GOT3 (cell line): ENCODE results near the gene ONECUT3.
"Not testable (repeated sequence)": the region's sequence is repeated elsewhere in the genome, so short reads cannot be mapped to it uniquely, and the experiment has no call there.

ENCODE experiments used
- DNase-seq: peaks from one replicate; lab custom pipeline; 2025; ENCODE audit warnings: mixed read lengths; lab: John Stamatoyannopoulos, UW

ONECUT3 gene

GRCh38 chr19:1755467-1756171, 2.3 kb downstream of the ONECUT3 start:
- DNase-seq: no peak

GRCh38 chr19:1756264-1756663, 3.0 kb downstream of the ONECUT3 start:
- no peak for DNase-seq

- no peak for DNase-seq
Measured at GRCh38 chr19:1756705-1757465, 3.6 kb downstream of the ONECUT3 start.

- no peak for DNase-seq
Measured at GRCh38 chr19:1757468-1758230, 4.3 kb downstream of the ONECUT3 start.

GRCh38 chr19:1758231-1758577, 4.9 kb downstream of the ONECUT3 start:
- no peak for DNase-seq

- no peak for DNase-seq
Measured at GRCh38 chr19:1758959-1759903, 5.9 kb downstream of the ONECUT3 start.

GRCh38 chr19:1760020-1760419, 6.7 kb downstream of the ONECUT3 start:
- DNase-seq: no peak

- DNase-seq: not testable (repeated sequence)
Measured at GRCh38 chr19:1760786-1761527, 7.7 kb downstream of the ONECUT3 start.

- no peak for DNase-seq
Measured at GRCh38 chr19:1761528-1762242, 8.4 kb downstream of the ONECUT3 start.

- no peak for DNase-seq
Measured at GRCh38 chr19:1762243-1763117, 9.2 kb downstream of the ONECUT3 start.

- DNase-seq: no peak
Measured at GRCh38 chr19:1763648-1764639, 10.6 kb downstream of the ONECUT3 start.

- no peak for DNase-seq
Measured at GRCh38 chr19:1764729-1765128, 11.4 kb downstream of the ONECUT3 start.

GRCh38 chr19:1765232-1765903, 12.1 kb downstream of the ONECUT3 start:
- DNase-seq: no peak

GRCh38 chr19:1765904-1766799, 12.8 kb downstream of the ONECUT3 start:
- DNase-seq: no peak

GRCh38 chr19:1766800-1767352, 13.6 kb downstream of the ONECUT3 start:
- no peak for DNase-seq

GRCh38 chr19:1767464-1767933, 14.2 kb downstream of the ONECUT3 start:
- no peak for DNase-seq
